Peyer's patch (tissue), 4 donors: ENCODE measurements around the gene OBSL1.

Experiments used
- POLR2A ChIP-seq, 2 donors: fragments of 450-650 bp; IDR thresholded peaks; one replicate each; pipeline ENCODE4 v1.5.1; 2017; ENCODE audit warnings: antibody characterized with exemption in 2 of 2, mild to moderate bottlenecking in 2 of 2, moderate library complexity in 2 of 2
- TF ChIP-seq, protein P1 (sequence below), 6 experiments: fragments of 450-650 bp in 4 of 6; fragments of 200-600 bp in 2 of 6; sonication (generic) in 1 of 6; IDR thresholded peaks; one replicate each; pipeline ENCODE4 v1.5.1; 2017 to 2019; ENCODE audit warnings: antibody characterized with exemption in 6 of 6, mild to moderate bottlenecking in 3 of 6, moderate library complexity in 1 of 6

GRCh38 chr2:219548990-219549389 lies 22.3 kb downstream of the OBSL1 start:
- TF ChIP-seq, protein P1, sequence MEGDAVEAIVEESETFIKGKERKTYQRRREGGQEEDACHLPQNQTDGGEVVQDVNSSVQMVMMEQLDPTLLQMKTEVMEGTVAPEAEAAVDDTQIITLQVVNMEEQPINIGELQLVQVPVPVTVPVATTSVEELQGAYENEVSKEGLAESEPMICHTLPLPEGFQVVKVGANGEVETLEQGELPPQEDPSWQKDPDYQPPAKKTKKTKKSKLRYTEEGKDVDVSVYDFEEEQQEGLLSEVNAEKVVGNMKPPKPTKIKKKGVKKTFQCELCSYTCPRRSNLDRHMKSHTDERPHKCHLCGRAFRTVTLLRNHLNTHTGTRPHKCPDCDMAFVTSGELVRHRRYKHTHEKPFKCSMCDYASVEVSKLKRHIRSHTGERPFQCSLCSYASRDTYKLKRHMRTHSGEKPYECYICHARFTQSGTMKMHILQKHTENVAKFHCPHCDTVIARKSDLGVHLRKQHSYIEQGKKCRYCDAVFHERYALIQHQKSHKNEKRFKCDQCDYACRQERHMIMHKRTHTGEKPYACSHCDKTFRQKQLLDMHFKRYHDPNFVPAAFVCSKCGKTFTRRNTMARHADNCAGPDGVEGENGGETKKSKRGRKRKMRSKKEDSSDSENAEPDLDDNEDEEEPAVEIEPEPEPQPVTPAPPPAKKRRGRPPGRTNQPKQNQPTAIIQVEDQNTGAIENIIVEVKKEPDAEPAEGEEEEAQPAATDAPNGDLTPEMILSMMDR (IDR thresholded peaks at IDR 0.05) = no peak
- TF ChIP-seq POLR2A (IDR thresholded peaks at IDR 0.05) = no peak
